Lower leg skin (tissue), 4 donors: ENCODE measurements around the gene SERPINB4. TPM values are rescaled to one million over a fixed set of nuclear protein-coding genes. Genes with fewer than 3 reads are reported as not detected.
"Not testable (repeated sequence)": the region's sequence is repeated elsewhere in the genome, so short reads cannot be mapped to it uniquely, and the experiment has no call there.

Source experiments
- DNase-seq, 2 donors: peaks; one replicate each; pipeline ENCODE4 v3.0.0-alpha.2; 2019; ENCODE audit warnings: low spot score in 2 of 2
- H3K4me3 ChIP-seq: fragments of 200-600 bp; sonication (generic); 2 replicates; pipeline ENCODE4 v1.5.1; 2017; ENCODE audit warnings: mild to moderate bottlenecking, low read depth; ENCODE audit not compliant: poor library complexity, severe bottlenecking
- CTCF ChIP-seq, 3 donors: fragments of 450-650 bp; IDR thresholded peaks; one replicate each; pipeline ENCODE4 v1.5.1; 2016; ENCODE audit warnings: antibody characterized with exemption in 3 of 3, mild to moderate bottlenecking in 3 of 3, moderate library complexity in 2 of 3
- POLR2A ChIP-seq, 2 donors: fragments of 450-650 bp; IDR thresholded peaks; one replicate each; pipeline ENCODE4 v1.6.1; 2016 to 2017; ENCODE audit warnings: antibody characterized with exemption in 2 of 2, mild to moderate bottlenecking in 1 of 2, moderate library complexity in 1 of 2
- WGBS, 2 donors: methylation state at CpG; one replicate each; pipeline ENCODE4 v1.1.5; 2018; 5-methylcytosine and 5-hydroxymethylcytosine counted together
- intact Hi-C: fragments of 100-400 bp; cut with DNase I; formaldehyde crosslinking; loops from one replicate; pipeline ENCODE4 v1.15.0; 2023; ENCODE audit warnings: low total_unique reads
- total RNA-seq, 4 donors: library from RNA; depleted of rRNA; stranded (reverse); fragments of >200 nt; gene quantifications; one replicate each; pipeline ENCODE4 v1.1.0, GENCODE V29; 2016

SERPINB4 gene
- total RNA-seq, 4 donors from 2014 or later, result 0.54 to 1.3 TPM; not detected in 2

GRCh38 chr18:63648241-63648640, 4.2 kb upstream of the SERPINB4 start:
- WGBS, 2 donors, result 72 to 74% methylated on average over 7 of the region's 7 CpGs
- DNase-seq, result no peak
- no peak overlapping the region for H3K4me3 ChIP-seq
- intact Hi-C loops, result no loop called here
- TF ChIP-seq POLR2A (IDR thresholded peaks at IDR 0.05) (no peak), CTCF (IDR thresholded peaks at IDR 0.05) (no peak)

GRCh38 chr18:63646936-63647335, 2.9 kb upstream of the SERPINB4 start:
- no peak for DNase-seq
- intact Hi-C loops, result no loop called here
- H3K4me3 ChIP-seq, result no peak overlapping the region
- TF ChIP-seq CTCF (IDR thresholded peaks at IDR 0.05) (no peak), POLR2A (IDR thresholded peaks at IDR 0.05) (no peak)

- H3K4me3 ChIP-seq, intact Hi-C loops, DNase-seq: not testable (repeated sequence)
- WGBS, 2 donors, result 88 to 93% methylated on average over 1 of the region's 1 CpG
Observed at GRCh38 chr18:63644694-63645093, 638 bp upstream of the SERPINB4 start.

- WGBS, 2 donors, result 90 to 93% methylated on average over 4 of the region's 4 CpGs
- DNase-seq, intact Hi-C loops, H3K4me3 ChIP-seq: not testable (repeated sequence)
Observed at GRCh38 chr18:63642668-63643356, 1.2 kb downstream of the SERPINB4 start.

GRCh38 chr18:63641157-63641680, 2.8 kb downstream of the SERPINB4 start:
- 52 to 63% methylated on average over 4 of the region's 4 CpGs for WGBS, 2 donors
- H3K4me3 ChIP-seq, intact Hi-C loops, DNase-seq: not testable (repeated sequence)

GRCh38 chr18:63637703-63638102, 6.4 kb downstream of the SERPINB4 start:
- 91 to 93% methylated on average over 6 of the region's 6 CpGs for WGBS, 2 donors
- intact Hi-C loops, result no loop called here

GRCh38 chr18:63627819-63628218, 16.2 kb downstream of the SERPINB4 start:
- H3K4me3 ChIP-seq, result no peak overlapping the region
- DNase-seq, result no peak
- TF ChIP-seq POLR2A (IDR thresholded peaks at IDR 0.05), result no peak
- TF ChIP-seq CTCF (IDR thresholded peaks at IDR 0.05), result no peak
- intact Hi-C loops, result no loop called here

More at GRCh38 chr18:63637703-63638102, 6.4 kb downstream of the SERPINB4 start:
- no peak overlapping the region for H3K4me3 ChIP-seq
- TF ChIP-seq POLR2A (IDR thresholded peaks at IDR 0.05) (no peak), CTCF (IDR thresholded peaks at IDR 0.05) (no peak)
- DNase-seq, result no peak
